BJ (cell line): ENCODE data around the gene ACSS1. TPM values are rescaled to one million over a fixed set of nuclear protein-coding genes. Genes with fewer than 3 reads are reported as not detected.

Source experiments
- CTCF ChIA-PET: fragments of 350-600 bp; formaldehyde crosslinking; extraction: SDS; loops from one replicate; lab custom pipeline; 2021; ENCODE audit warnings: antibody characterized with exemption, inconsistent platforms; lab: Yijun Ruan, JAX
- POLR2A ChIA-PET: fragments of 300-600 bp; sonication (Branson Sonifier 250); formaldehyde crosslinking; extraction: SDS; loops from one replicate; lab custom pipeline; 2021; ENCODE audit warnings: antibody characterized with exemption; lab: Charles Lee
- DNase-seq: peaks from one replicate; pipeline ENCODE4 v3.0.0-alpha.2; 2011; ENCODE audit warnings: low read depth
- H3K27me3 ChIP-seq: 2 replicates; pipeline ENCODE4 v1.6.0; 2011; ENCODE audit warnings: low read length; ENCODE audit not compliant: control insufficient read depth, insufficient read depth
- H3K36me3 ChIP-seq: 2 replicates; pipeline ENCODE4 v1.5.1; 2011; ENCODE audit warnings: low read length; ENCODE audit not compliant: control insufficient read depth, insufficient read depth
- H3K4me3 ChIP-seq: 2 replicates; pipeline ENCODE4 v1.5.1; 2011; ENCODE audit warnings: low read depth, mild to moderate bottlenecking, control low read depth, low read length
- CTCF ChIP-seq: IDR thresholded peaks from 2 replicates; pipeline ENCODE4 v1.5.1; 2011; ENCODE audit warnings: low read depth, mild to moderate bottlenecking, control low read depth, inconsistent platforms, low read length, moderate library complexity; ENCODE audit not compliant: insufficient read depth
- polyA plus RNA-seq: library from polyadenylated mRNA; depleted of rRNA; stranded (reverse); fragments of >200 nt; gene quantifications from 2 replicates; pipeline ENCODE4 v1.2.3, GENCODE V29; 2011

The ACSS1 gene
- polyA plus RNA-seq, 1 experiment: 6.3 TPM

- ChIA-PET POLR2A (no interaction called here), CTCF (no interaction called here)
- H3K36me3 ChIP-seq: peaks cover 6% of the 10 kb centered on the region
- H3K4me3 ChIP-seq: no peak overlapping the region
- TF ChIP-seq CTCF: no peak
- H3K27me3 ChIP-seq: no peaks in the 10 kb centered on the region
- no peak for DNase-seq
These were observed 76.7 kb downstream of the ACSS1 start for GRCh38 chr20:24981282-24981681.

GRCh38 chr20:24980291-24981053 lies 77.5 kb downstream of the ACSS1 start:
- POLR2A ChIA-PET: no interaction called here
- Histone ChIP-seq H3K27me3 (no peaks in the 10 kb centered on the region), H3K36me3 (peaks cover 6% of the 10 kb centered on the region), H3K4me3 (no peak overlapping the region)
- no peak for TF ChIP-seq CTCF
- no peak for DNase-seq
- CTCF ChIA-PET: no interaction called here

- no peak overlapping the region for H3K4me3 ChIP-seq
- ChIA-PET POLR2A (no interaction called here), CTCF (interaction anchor here (1.0 kb wide), 1 partner anchor 48 kb away, joined by 3 read pairs; no protein-coding TSS in a partner anchor)
- no peak for TF ChIP-seq CTCF
- H3K36me3 ChIP-seq: peaks cover 6% of the 10 kb centered on the region
- H3K27me3 ChIP-seq: no peaks in the 10 kb centered on the region
- no peak for DNase-seq
These were observed 78.6 kb downstream of the ACSS1 start for GRCh38 chr20:24979036-24979960.

- Histone ChIP-seq H3K36me3 (peaks cover 6% of the 10 kb centered on the region), H3K4me3 (no peak overlapping the region), H3K27me3 (no peaks in the 10 kb centered on the region)
- no peak for TF ChIP-seq CTCF
- ChIA-PET POLR2A (no interaction called here), CTCF (interaction anchor here (1.0 kb wide), 1 partner anchor 47 kb away, joined by 3 read pairs; no protein-coding TSS in a partner anchor)
- no peak for DNase-seq
These were observed 79.4 kb downstream of the ACSS1 start for GRCh38 chr20:24978513-24978912.

GRCh38 chr20:24977797-24978196 lies 80.1 kb downstream of the ACSS1 start:
- CTCF ChIA-PET: no interaction called here
- H3K27me3 ChIP-seq: no peaks in the 10 kb centered on the region
- no peak overlapping the region for H3K4me3 ChIP-seq
- POLR2A ChIA-PET: no interaction called here
- no peak for TF ChIP-seq CTCF
- no peak for DNase-seq
- peaks cover 6% of the 10 kb centered on the region for H3K36me3 ChIP-seq
